EL (cell line): ENCODE results near the gene MYBPC1.
A peak's percentile ranks its signal among the peaks of the same experiment; 100 is the strongest.
"Not testable (repeated sequence)": the region's sequence is repeated elsewhere in the genome, so short reads cannot be mapped to it uniquely, and the experiment has no call there.

Experiments
- DNase-seq: peaks from one replicate; pipeline ENCODE4 v3.0.0-alpha.2; 2016

The MYBPC1 gene

DNA sequence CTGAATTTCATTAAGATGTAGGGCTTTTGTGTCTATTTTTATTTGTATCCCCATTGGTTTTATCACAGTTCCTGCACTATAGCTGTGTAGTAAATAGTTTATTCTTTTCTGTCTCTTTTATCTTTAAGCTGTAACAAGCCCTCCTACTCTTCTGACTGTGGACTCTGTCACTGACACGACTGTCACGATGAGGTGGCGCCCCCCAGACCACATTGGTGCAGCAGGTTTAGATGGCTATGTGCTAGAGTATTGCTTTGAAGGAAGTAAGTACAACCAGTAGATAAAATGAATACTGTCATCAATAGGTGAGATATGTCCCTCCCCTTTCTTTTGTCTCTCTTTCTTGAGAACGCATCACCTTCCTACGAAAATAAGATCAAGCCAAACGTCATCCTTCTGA, 68.5 kb downstream of the MYBPC1 start:
- no peak for DNase-seq

GRCh38 chr12:101664992-101665391, 70.2 kb downstream of the MYBPC1 start:
- no peak for DNase-seq

DNA sequence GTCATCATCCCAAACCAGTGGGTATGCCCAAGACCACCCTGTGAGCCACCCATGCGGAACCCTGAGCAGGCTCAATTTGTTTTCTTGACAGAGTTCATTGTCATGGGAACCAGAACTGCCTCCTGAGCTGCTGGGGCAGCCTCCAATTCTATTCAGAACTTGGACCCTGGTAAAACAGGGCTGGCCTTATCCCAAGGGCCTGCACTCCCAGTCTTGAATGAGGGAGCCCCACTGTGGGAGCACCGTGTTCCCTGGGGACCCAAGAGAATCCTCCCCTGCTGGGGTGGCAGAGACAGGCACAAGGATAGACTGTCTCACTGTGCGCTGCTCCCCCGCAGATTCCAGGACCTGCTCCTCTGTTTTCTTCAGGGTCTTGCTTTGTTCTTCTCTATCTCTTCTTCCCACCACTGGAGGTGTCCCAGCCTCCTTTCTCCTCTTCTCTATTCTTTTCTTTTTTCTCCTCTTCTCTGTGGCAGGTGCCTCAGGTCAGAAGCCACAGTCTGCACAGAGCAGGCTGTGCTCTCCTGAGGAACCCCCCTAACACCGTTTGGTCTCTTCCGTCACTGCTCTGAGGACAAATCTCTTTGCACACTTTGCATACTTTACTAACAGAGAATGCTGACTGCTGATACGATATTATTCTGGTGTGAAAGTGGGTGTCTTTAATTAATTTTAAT, 71.4 kb downstream of the MYBPC1 start:
- DNase-seq: no peak

- DNase-seq: no peak
Observed at GRCh38 chr12:101667591-101667990, 72.8 kb downstream of the MYBPC1 start.

DNA sequence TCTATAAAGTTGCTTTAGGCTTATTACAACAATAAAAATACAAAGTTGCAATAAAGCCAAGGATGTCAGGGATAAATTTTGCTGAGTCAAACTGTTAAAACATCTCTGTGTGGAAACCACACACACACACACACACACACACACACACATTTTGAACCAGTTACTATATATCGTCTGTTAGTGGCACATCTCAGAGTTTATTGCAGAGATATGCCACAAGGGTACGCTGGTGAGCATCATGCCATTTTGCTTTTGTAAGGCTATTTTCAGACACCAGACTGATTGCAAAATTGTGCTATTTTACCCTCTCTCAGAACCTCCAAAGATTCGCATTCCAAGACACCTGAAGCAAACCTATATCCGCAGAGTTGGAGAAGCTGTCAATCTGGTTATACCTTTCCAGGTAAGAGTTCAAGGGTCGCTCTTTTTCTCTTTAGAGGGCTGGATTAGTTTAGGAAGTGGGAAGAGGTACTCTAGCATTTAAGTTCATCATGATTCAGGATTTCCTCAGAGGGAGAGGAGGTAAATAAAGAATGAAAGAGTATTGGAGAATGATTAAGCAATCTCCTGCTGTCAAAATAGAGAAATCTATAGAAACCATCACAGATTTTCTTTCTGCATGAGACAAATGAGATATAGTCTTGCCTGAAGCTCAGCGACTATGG, 75.4 kb downstream of the MYBPC1 start:
- DNase-seq: peak; percentile 50

- DNase-seq: no peak
Observed at GRCh38 chr12:101671157-101671791, 76.5 kb downstream of the MYBPC1 start.

GRCh38 chr12:101671833-101672232, 77.1 kb downstream of the MYBPC1 start:
- no peak for DNase-seq

- DNase-seq: no peak
Observed at GRCh38 chr12:101675555-101675954, 80.8 kb downstream of the MYBPC1 start.

GRCh38 chr12:101676497-101676896, 81.7 kb downstream of the MYBPC1 start:
- DNase-seq: not testable (repeated sequence)

DNA sequence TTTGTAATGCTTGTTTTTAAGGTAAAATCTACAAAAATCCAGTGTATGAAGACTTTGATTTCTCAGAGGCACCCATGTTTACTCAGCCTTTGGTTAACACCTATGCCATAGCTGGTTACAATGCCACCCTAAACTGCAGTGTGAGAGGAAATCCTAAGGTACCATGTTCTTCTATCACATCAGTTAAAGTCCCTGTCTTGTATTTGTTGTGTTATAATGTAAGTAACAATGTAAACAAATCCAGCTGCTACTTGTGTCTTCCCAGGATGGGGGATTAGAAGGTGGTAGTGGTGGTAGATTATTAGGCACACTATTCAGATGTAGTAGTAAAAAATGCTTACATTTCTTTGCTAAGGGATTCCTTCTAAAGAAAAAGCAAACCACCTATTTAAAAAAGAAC, 83.3 kb downstream of the MYBPC1 start:
- DNase-seq: no peak

DNA sequence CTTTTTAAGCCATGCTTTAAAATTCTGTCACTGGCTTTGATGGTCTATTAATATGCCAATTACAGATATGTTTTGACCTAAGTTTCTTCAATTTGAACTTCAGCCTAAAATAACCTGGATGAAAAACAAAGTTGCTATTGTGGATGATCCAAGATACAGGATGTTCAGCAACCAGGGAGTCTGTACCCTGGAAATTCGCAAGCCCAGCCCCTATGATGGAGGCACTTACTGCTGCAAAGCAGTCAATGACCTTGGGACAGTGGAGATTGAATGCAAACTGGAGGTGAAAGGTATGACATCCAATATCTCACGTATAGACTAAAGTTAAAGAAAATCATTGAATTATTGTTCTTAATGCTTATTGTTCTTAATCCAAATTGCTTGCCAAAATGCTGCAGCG, 85.5 kb downstream of the MYBPC1 start:
- DNase-seq: no peak

GRCh38 chr12:101680647-101681046, 85.9 kb downstream of the MYBPC1 start:
- DNase-seq: no peak

DNA sequence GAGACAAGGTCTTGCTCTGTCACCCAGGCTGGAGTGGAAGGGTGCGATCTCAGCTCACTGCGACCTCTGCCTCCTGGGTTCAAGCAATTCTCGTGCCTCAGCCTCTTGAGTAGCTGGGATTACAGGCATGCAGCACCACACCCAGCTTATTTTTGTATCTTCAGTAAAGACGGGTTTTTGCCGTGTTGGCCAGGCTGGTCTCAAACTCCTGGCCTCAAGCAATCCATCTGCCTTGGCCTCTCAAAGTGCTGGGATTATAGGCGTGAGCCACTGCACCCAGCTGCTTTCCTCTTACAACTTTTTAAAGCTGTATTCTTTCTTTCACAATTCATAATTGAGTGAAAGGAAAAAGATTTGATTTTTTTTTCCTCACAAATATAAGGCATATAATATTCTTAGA, 86.9 kb downstream of the MYBPC1 start:
- not testable (repeated sequence) for DNase-seq

DNA sequence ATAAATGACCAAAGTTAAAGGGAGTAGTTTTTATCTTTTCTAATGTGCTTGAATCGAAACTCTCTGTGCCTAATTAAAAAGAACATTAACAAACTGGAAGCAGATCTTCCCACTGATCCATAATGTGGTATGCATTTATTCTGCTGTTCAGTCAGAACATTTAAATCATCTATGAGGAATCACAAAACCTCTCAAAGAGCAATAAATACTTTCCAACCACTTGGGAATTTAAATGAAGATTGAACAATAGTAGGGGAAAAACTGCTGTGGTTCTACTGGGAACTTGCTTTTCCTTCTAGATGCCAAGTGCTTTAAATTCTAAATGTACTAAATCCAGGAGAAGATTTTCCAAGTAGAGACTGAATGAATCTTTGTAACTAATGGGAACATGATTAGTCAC, 90.3 kb downstream of the MYBPC1 start:
- no peak for DNase-seq

- no peak for DNase-seq
Observed at GRCh38 chr12:101686176-101686575, 91.4 kb downstream of the MYBPC1 start.

- DNase-seq: no peak
Observed at GRCh38 chr12:101690544-101691098, 95.8 kb downstream of the MYBPC1 start.

DNA sequence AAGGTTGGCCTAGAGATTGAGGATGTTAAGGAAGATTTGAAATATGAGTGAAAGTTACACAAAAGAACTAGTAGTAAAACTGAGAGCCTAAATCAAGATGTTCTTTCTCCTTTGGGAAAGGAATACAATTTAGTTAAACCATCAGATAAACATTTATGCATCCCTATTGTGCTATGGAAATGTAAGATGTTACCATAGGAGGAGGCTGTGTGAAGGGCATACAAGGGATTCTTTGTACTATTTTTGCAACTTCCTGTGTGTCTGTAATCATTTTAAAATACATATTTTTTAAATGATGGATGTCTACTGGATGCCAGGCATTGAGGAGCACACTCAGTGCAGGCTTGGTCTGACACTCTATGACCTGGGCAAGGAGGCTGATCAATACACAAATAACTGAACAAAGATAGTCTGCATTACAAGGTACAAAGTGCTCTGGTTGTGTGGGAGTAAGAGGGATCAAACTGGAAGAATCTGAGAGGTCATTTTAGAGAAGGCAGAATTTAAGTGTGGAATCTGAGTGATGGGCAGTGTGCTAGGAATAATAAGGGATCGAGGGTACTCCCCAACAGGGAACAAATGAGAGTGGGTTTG, 96.8 kb downstream of the MYBPC1 start:
- no peak for DNase-seq

DNA sequence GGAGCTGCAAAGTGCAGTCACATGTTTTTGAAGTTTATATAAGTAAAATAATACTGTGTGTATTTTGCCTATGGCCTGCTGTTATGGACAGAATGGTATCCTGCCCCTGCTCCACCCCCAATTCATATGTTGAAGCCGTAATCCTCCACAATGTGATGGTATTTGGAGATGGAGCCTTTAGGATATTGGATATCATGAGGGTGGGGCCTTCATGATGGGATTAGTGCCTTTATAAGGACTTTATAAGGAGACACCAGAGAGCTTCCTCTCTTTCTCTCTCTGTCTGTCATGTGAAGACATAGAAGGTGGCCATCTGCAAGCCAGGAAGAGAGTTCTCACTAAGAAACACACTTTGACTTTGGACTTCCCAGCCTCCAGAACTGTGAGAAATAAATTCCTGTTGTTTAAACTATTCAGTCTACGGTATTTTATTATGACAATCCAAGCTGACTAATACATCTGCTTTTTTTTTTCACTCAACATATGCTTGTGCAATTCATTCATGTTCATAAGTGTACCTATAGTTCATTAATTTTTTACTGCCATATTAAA, 99.6 kb downstream of the MYBPC1 start:
- DNase-seq: no peak

GRCh38 chr12:101694986-101695385, 100.2 kb downstream of the MYBPC1 start:
- no peak for DNase-seq

DNA sequence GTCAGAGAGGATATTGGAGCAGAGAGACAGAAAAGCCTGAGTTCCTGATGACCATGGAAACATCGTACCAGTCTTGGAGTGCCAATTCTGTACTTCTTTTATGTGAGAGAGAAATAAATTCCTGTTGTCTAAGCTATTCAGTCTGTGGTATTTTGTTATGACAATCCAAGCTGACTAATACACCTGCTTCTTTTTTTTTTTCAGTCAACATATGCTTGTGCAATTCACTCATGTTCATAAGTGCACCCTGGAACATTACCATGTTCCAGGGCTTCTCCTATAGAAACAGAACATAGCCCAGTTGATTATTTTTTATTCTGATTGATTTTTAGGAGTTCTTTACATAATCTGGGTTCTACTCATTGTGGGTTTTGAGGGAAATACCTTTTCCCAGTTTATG, 100.9 kb downstream of the MYBPC1 start:
- DNase-seq: peak; percentile 13

DNA sequence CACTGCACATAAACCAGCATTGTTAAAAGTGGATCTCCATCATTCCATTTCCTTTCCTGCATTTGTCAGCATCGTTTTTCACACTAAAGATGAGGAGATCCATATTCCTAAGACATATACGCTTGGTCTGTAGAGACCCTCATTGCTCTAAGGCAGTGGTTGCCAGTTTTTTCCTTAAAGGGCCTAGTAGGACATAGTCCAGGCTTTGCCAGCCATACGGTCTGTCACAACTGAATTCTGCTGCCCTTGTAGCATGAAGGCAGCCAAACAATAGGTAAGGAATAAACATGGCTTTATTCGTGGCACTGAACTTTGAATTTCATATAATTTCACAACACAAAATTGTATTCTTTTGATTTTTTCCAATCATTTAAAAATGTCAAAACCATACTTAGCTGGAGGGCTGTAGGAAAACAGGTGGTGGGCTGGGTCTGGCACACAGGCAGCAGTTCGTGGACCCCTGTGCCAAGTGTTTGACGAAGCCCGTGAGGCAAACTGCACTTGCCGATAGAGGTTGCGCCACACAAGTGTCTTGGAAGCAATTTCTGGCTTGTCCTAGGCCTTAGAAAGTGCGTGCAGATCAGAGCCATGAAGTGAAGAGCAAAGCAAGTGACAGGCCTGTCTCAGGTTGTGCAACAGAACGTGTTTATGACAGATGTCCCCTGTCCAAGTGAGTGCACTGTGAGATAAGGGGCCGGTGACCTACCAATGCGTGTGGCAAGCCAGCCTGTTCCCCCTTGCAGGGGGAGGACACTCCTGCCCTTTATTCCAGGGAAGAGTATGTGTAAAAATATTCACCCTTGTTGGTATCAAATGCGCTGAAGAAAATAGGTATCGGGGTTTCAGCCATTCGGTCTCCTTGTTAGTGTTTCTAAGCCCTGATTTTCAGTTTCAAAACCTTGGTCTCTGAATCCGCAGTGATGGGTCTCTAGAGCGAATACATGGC, 101.8 kb downstream of the MYBPC1 start:
- no peak for DNase-seq
